Measurements from ENCODE around the gene TSPAN7.

DNA sequence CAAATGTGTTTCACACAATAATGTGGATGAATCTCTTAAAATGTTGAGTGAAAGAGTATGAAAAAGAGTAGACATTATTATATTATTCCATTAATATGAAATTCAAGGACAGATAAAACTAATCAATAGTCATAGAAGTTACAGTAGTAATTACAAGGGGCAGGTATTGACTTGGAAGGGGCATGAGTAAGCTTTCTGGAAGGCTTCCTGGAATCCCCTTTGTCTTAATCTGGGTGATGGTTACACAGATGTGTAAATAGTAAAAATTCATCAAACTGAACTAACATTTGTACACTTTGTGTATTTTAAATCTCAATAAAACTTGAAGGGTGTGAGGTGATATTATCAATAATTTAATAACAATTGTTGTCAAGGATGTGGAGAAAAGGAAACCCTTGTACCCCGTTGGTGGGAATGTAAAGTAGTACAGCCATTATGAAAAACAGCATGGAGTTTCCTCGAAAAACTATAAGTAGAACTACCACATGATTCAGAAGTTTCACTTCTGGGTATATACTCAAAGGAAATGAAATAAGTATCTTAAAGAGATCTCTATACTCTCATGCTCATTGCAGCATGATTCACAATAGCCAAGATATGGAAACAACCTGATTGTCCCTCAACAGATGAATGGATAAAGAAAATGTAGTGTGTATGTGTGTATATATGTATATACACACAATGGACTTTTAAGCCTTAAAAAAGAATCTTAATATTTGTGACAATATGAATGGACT, 143.0 kb downstream of the TSPAN7 start:
- TF ChIP-seq POLR2AphosphoS5 (IDR thresholded peaks at IDR 0.05) = no peak
- TF ChIP-seq EP300 (IDR thresholded peaks at IDR 0.05) = no peak

Measured in suprapubic skin (tissue), 4 donors.